Adipocyte (in vitro differentiated cells): ENCODE measurements around the gene COL8A1.

Experiments used
- DNase-seq: peaks from one replicate; pipeline ENCODE4 v3.0.0-alpha.2; 2015; ENCODE audit warnings: low read depth
- H3K27me3 ChIP-seq: replicated peaks from 2 replicates; pipeline ENCODE4 v1.7.0; 2013; ENCODE audit warnings: mild to moderate bottlenecking, low read length, moderate library complexity; ENCODE audit not compliant: control insufficient read depth, insufficient read depth
- H3K36me3 ChIP-seq: 2 replicates; pipeline ENCODE4 v1.7.0; 2013; ENCODE audit warnings: low read length, mild to moderate bottlenecking, moderate library complexity; ENCODE audit not compliant: control insufficient read depth, insufficient read depth, severe bottlenecking
- H3K4me1 ChIP-seq: 2 replicates; pipeline ENCODE4 v1.7.0; 2013; ENCODE audit warnings: mild to moderate bottlenecking, low read length, moderate library complexity; ENCODE audit not compliant: control insufficient read depth, insufficient read depth
- H3K4me3 ChIP-seq: 2 replicates; pipeline ENCODE4 v1.7.0; 2013; ENCODE audit warnings: mild to moderate bottlenecking, low read length, moderate library complexity
- H3K9ac ChIP-seq: 2 replicates; pipeline ENCODE4 v1.7.0; 2013; ENCODE audit warnings: mild to moderate bottlenecking, low read length, moderate library complexity
- H3K9me3 ChIP-seq: 2 replicates; pipeline ENCODE4 v1.7.0; 2013; ENCODE audit warnings: mild to moderate bottlenecking, low read length, moderate library complexity; ENCODE audit not compliant: control insufficient read depth

The COL8A1 gene

GRCh38 chr3:99776516-99777209, 138.3 kb downstream of the COL8A1 start:
- H3K4me3 ChIP-seq, result no peak overlapping the region
- H3K9ac ChIP-seq, result no peak overlapping the region
- H3K4me1 ChIP-seq, result peaks cover 14% of the 10 kb centered on the region
- H3K9me3 ChIP-seq, result no peaks in the 10 kb centered on the region
- DNase-seq, result no peak
- no peaks in the 10 kb centered on the region for H3K36me3 ChIP-seq
- H3K27me3 ChIP-seq, result no peaks in the 10 kb centered on the region

GRCh38 chr3:99777210-99777549, 138.8 kb downstream of the COL8A1 start:
- H3K4me1 ChIP-seq, result peaks cover 19% of the 10 kb centered on the region
- H3K9ac ChIP-seq, result no peak overlapping the region
- no peaks in the 10 kb centered on the region for H3K27me3 ChIP-seq
- H3K4me3 ChIP-seq, result no peak overlapping the region
- DNase-seq, result no peak
- H3K9me3 ChIP-seq, result no peaks in the 10 kb centered on the region
- no peaks in the 10 kb centered on the region for H3K36me3 ChIP-seq

- no peak overlapping the region for H3K9ac ChIP-seq
- H3K4me3 ChIP-seq, result no peak overlapping the region
- peaks cover 22% of the 10 kb centered on the region for H3K4me1 ChIP-seq
These were observed 139.3 kb downstream of the COL8A1 start for GRCh38 chr3:99777708-99778107.

GRCh38 chr3:99780749-99781148, 142.4 kb downstream of the COL8A1 start:
- Histone ChIP-seq H3K9me3 (no peaks in the 10 kb centered on the region), H3K36me3 (no peaks in the 10 kb centered on the region), H3K4me1 (peaks cover 22% of the 10 kb centered on the region), H3K9ac (no peak overlapping the region), H3K27me3 (no peaks in the 10 kb centered on the region), H3K4me3 (no peak overlapping the region)
- DNase-seq, result no peak

More at GRCh38 chr3:99777708-99778107, 139.3 kb downstream of the COL8A1 start:
- Histone ChIP-seq H3K9me3 (no peaks in the 10 kb centered on the region), H3K36me3 (no peaks in the 10 kb centered on the region), H3K27me3 (no peaks in the 10 kb centered on the region)
- DNase-seq, result no peak

- Histone ChIP-seq H3K9ac (no peak overlapping the region), H3K4me1 (peaks cover 22% of the 10 kb centered on the region), H3K27me3 (no peaks in the 10 kb centered on the region), H3K9me3 (no peaks in the 10 kb centered on the region), H3K36me3 (no peaks in the 10 kb centered on the region), H3K4me3 (no peak overlapping the region)
- no peak for DNase-seq
These were observed 143.4 kb downstream of the COL8A1 start for GRCh38 chr3:99781761-99782160.

GRCh38 chr3:99783011-99783573, 144.7 kb downstream of the COL8A1 start:
- peaks cover 29% of the 10 kb centered on the region for H3K4me1 ChIP-seq
- no peaks in the 10 kb centered on the region for H3K27me3 ChIP-seq
- H3K9ac ChIP-seq, result no peak overlapping the region
- H3K9me3 ChIP-seq, result no peaks in the 10 kb centered on the region
- H3K4me3 ChIP-seq, result peak overlapping the region; percentile 6
- peak; percentile 87 for DNase-seq
- H3K36me3 ChIP-seq, result no peaks in the 10 kb centered on the region

- Histone ChIP-seq H3K36me3 (no peaks in the 10 kb centered on the region), H3K9me3 (no peaks in the 10 kb centered on the region), H3K4me1 (peaks cover 28% of the 10 kb centered on the region), H3K4me3 (peak overlapping the region; percentile 63), H3K27me3 (no peaks in the 10 kb centered on the region), H3K9ac (peak overlapping the region; percentile 78)
- DNase-seq, result peak; percentile 88
These were observed 150.8 kb downstream of the COL8A1 start for GRCh38 chr3:99789011-99789721.

GRCh38 chr3:99794485-99794884, 156.1 kb downstream of the COL8A1 start:
- peaks cover 12% of the 10 kb centered on the region for H3K4me1 ChIP-seq
- no peak overlapping the region for H3K9ac ChIP-seq
- no peaks in the 10 kb centered on the region for H3K27me3 ChIP-seq
- H3K4me3 ChIP-seq, result no peak overlapping the region
- no peaks in the 10 kb centered on the region for H3K9me3 ChIP-seq
- DNase-seq, result no peak
- H3K36me3 ChIP-seq, result peaks cover 4% of the 10 kb centered on the region

GRCh38 chr3:99795573-99795972, 157.2 kb downstream of the COL8A1 start:
- DNase-seq, result no peak
- Histone ChIP-seq H3K9ac (no peak overlapping the region), H3K9me3 (no peaks in the 10 kb centered on the region), H3K36me3 (peaks cover 4% of the 10 kb centered on the region), H3K4me1 (peaks cover 1% of the 10 kb centered on the region), H3K27me3 (no peaks in the 10 kb centered on the region), H3K4me3 (no peak overlapping the region)

GRCh38 chr3:99799422-99799821, 161.0 kb downstream of the COL8A1 start:
- Histone ChIP-seq H3K36me3 (peaks cover 4% of the 10 kb centered on the region), H3K27me3 (no peaks in the 10 kb centered on the region), H3K4me3 (no peak overlapping the region), H3K9me3 (no peaks in the 10 kb centered on the region), H3K9ac (no peak overlapping the region), H3K4me1 (no peaks in the 10 kb centered on the region)
- DNase-seq, result no peak

GRCh38 chr3:99803297-99803696, 164.9 kb downstream of the COL8A1 start:
- Histone ChIP-seq H3K9me3 (peaks cover 10% of the 10 kb centered on the region), H3K4me1 (no peaks in the 10 kb centered on the region), H3K36me3 (no peaks in the 10 kb centered on the region), H3K9ac (no peak overlapping the region), H3K27me3 (no peaks in the 10 kb centered on the region), H3K4me3 (no peak overlapping the region)
- DNase-seq, result no peak
